HCT116 (cell line): Measurements from ENCODE around the gene THSD4. TPM values are rescaled to one million over a fixed set of nuclear protein-coding genes. Genes with fewer than 3 reads are reported as not detected.
A peak's percentile ranks its signal among the peaks of the same experiment; 100 is the strongest.
"Not testable (repeated sequence)": the region's sequence is repeated elsewhere in the genome, so short reads cannot be mapped to it uniquely, and the experiment has no call there.

Experiments
- ATAC-seq: fragments of 200-7000 bp; cut with Tn5 transposase; 2 replicates; pipeline ENCODE4 v1.9.1; 2020; ENCODE audit warnings: mild to moderate bottlenecking, moderate library complexity
- BruUV-seq: library from RNA; stranded (reverse); fragments of 400-500 nt; replicated peaks from 2 replicates; lab custom pipeline; 2021; lab: Mats Ljungman, UMichigan
- CTCF ChIA-PET: fragments of 300-600 bp; sonication (Branson Sonifier 250); formaldehyde crosslinking; loops from one replicate; lab custom pipeline; 2021; ENCODE audit warnings: antibody characterized with exemption; lab: Charles Lee
- POLR2A ChIA-PET: fragments of 300-600, 350-600 bp; sonication (Branson Sonifier 250); formaldehyde crosslinking; loops from one replicate; lab custom pipeline; 2021; ENCODE audit warnings: antibody characterized with exemption; lab: Charles Lee
- RAD21 ChIA-PET, 2 experiments: fragments of 300-600 bp; sonication (Branson Sonifier 250); formaldehyde crosslinking; loops; one replicate each; lab custom pipeline; 2023; ENCODE audit warnings: low total read pairs in 2 of 2; ENCODE audit not compliant: uncharacterized antibody in 2 of 2, unreplicated experiment in 2 of 2, low non-redundant PET in 1 of 2; lab: Charles Lee
- DNase-seq: peaks from one replicate; pipeline ENCODE4 v3.0.0-alpha.2; 2010; ENCODE audit warnings: low read depth, low spot score
- H2AFZ ChIP-seq: fragments of 200-600 bp; shearing (Covaris generic), sonication (generic); 2 replicates; pipeline ENCODE4 v1.6.1; 2017; ENCODE audit warnings: low read depth, mixed run types, mixed read lengths, antibody characterized with exemption, low read length; ENCODE audit not compliant: poor library complexity, severe bottlenecking
- H3K27ac ChIP-seq: 2 replicates; pipeline ENCODE4 v1.5.1; 2012; ENCODE audit warnings: low read depth, low read length
- H3K27me3 ChIP-seq: fragments of 200-600 bp; sonication (generic); 2 replicates; pipeline ENCODE4 v1.6.1; 2016; ENCODE audit warnings: mixed run types, low read length, mixed read lengths; ENCODE audit not compliant: insufficient read depth
- H3K36me3 ChIP-seq, 2 experiments: fragments of 200-500 bp in 1 of 2; fragments of 200-600 bp in 1 of 2; sonication (Bioruptor generic) in 1 of 2; sonication (generic) in 1 of 2; 2 replicates each; pipeline versions ENCODE4 v1.5.1 to v1.6.1; 2014 to 2016; ENCODE audit warnings: low read length in 2 of 2, inconsistent platforms in 1 of 2, mixed read lengths in 1 of 2, mixed run types in 1 of 2; ENCODE audit not compliant: insufficient read depth in 2 of 2, control insufficient read depth in 1 of 2
- H3K4me1 ChIP-seq, 2 experiments: fragments of 200-600 bp in 1 of 2; sonication (generic) in 1 of 2; 2 replicates each; pipeline versions ENCODE4 v1.5.1 to v1.6.1; 2012 to 2017; ENCODE audit warnings: low read length in 2 of 2, inconsistent platforms in 1 of 2, mild to moderate bottlenecking in 1 of 2, mixed read lengths in 1 of 2, mixed run types in 1 of 2, moderate library complexity in 1 of 2; ENCODE audit not compliant: insufficient read depth in 2 of 2, control insufficient read depth in 1 of 2
- H3K4me2 ChIP-seq: fragments of 200-600 bp; sonication (generic); 2 replicates; pipeline ENCODE4 v1.6.1; 2017; ENCODE audit warnings: mixed run types, low read length, mixed read lengths
- H3K4me3 ChIP-seq, 2 experiments: fragments of 200-600 bp in 1 of 2; sonication (generic) in 1 of 2; replicated peaks in 1 of 2; 2 replicates each; pipeline ENCODE4 v1.5.1; 2011 to 2016; ENCODE audit warnings: low read length in 2 of 2, control low read depth in 1 of 2, low read depth in 1 of 2, mild to moderate bottlenecking in 1 of 2, mixed read lengths in 1 of 2, mixed run types in 1 of 2
- H3K79me2 ChIP-seq: fragments of 200-600 bp; sonication (generic); 2 replicates; pipeline ENCODE4 v1.6.1; 2017; ENCODE audit warnings: mild to moderate bottlenecking, mixed run types, low read length, moderate library complexity, mixed read lengths; ENCODE audit not compliant: insufficient read depth
- H3K9ac ChIP-seq: fragments of 200-600 bp; sonication (generic); 2 replicates; pipeline ENCODE4 v1.6.1; 2016; ENCODE audit warnings: low read length, mixed read lengths
- H3K9me2 ChIP-seq: fragments of 200-600 bp; sonication (generic), shearing (Covaris generic); 2 replicates; pipeline ENCODE4 v1.6.1; 2017; ENCODE audit warnings: mixed run types, mild to moderate bottlenecking, moderate library complexity; ENCODE audit not compliant: insufficient read depth
- H3K9me3 ChIP-seq, 2 experiments: fragments of 200-500 bp in 1 of 2; fragments of 200-600 bp in 1 of 2; sonication (Bioruptor generic) in 1 of 2; sonication (generic) in 1 of 2; 2 replicates each; pipeline ENCODE4 v1.6.1; 2014 to 2017; ENCODE audit warnings: low read length in 2 of 2, mixed read lengths in 2 of 2, inconsistent platforms in 1 of 2, low read depth in 1 of 2, mild to moderate bottlenecking in 1 of 2, mixed run types in 1 of 2, moderate library complexity in 1 of 2; ENCODE audit not compliant: control insufficient read depth in 1 of 2, insufficient read depth in 1 of 2
- H4K20me1 ChIP-seq: fragments of 200-600 bp; sonication (generic), shearing (Covaris generic); 2 replicates; pipeline ENCODE4 v1.6.1; 2017; ENCODE audit warnings: mixed run types, mild to moderate bottlenecking, moderate library complexity; ENCODE audit not compliant: insufficient read depth
- CEBPB ChIP-seq: IDR thresholded peaks from 2 replicates; pipeline ENCODE4 v1.6.1; 2012; ENCODE audit warnings: low read depth
- ELF1 ChIP-seq: IDR thresholded peaks from 2 replicates; pipeline ENCODE4 v1.6.1; 2012; ENCODE audit warnings: low read depth, borderline replicate concordance
- EZH2 ChIP-seq: fragments of 200-600 bp; sonication (generic); IDR thresholded peaks from 2 replicates; pipeline ENCODE4 v1.6.1; 2017; ENCODE audit warnings: antibody characterized with exemption, mixed run types
- RAD21 ChIP-seq: IDR thresholded peaks from 2 replicates; pipeline ENCODE4 v1.6.1; 2012; ENCODE audit warnings: low read depth, mild to moderate bottlenecking
- TCF7L2 ChIP-seq: IDR thresholded peaks from 2 replicates; pipeline ENCODE4 v1.7.0; 2011; ENCODE audit warnings: borderline replicate concordance, inconsistent platforms; ENCODE audit not compliant: insufficient read depth, insufficient read length; ENCODE audit errors: extremely low read depth
- YY1 ChIP-seq: IDR thresholded peaks from 2 replicates; pipeline ENCODE4 v1.6.1; 2011; ENCODE audit warnings: low read length, low read depth, moderate library complexity, mild to moderate bottlenecking; ENCODE audit not compliant: insufficient replicate concordance; ENCODE audit errors: extremely low read depth
- ZFX ChIP-seq: fragments of 450-650 bp; IDR thresholded peaks from 2 replicates; pipeline ENCODE4 v1.6.1; 2017
- intact Hi-C: fragments of 100-400 bp; cut with micrococcal nuclease; formaldehyde crosslinking; loops from 2 replicates; pipeline ENCODE4 v1.10.0; 2022
- total RNA-seq: library from RNA; stranded (reverse); gene quantifications from one replicate; pipeline ENCODE4 v1.2.1, GENCODE V29; 2021; ENCODE audit not compliant: unreplicated experiment

THSD4 gene
- total RNA-seq, 1 experiment from 2014 or later, result 30.5 TPM

GRCh38 chr15:71162309-71162708 is 47.0 kb downstream of the THSD4 start:
- H3K4me2 ChIP-seq, result no peak overlapping the region

GRCh38 chr15:71164606-71165005 is 49.3 kb downstream of the THSD4 start:
- H3K79me2 ChIP-seq, H3K36me3 ChIP-seq, H2AFZ ChIP-seq, RAD21 ChIA-PET, H4K20me1 ChIP-seq, H3K27ac ChIP-seq, H3K27me3 ChIP-seq, intact Hi-C loops, DNase-seq, ATAC-seq, H3K4me1 ChIP-seq, H3K9me3 ChIP-seq, H3K4me2 ChIP-seq, POLR2A ChIA-PET, CTCF ChIA-PET, H3K9me2 ChIP-seq, H3K4me3 ChIP-seq, H3K9ac ChIP-seq: not testable (repeated sequence)
- BruUV-seq, result TSS peak; percentile 100

More at GRCh38 chr15:71162309-71162708, 47.0 kb downstream of the THSD4 start:
- no peaks in the 10 kb centered on the region for H4K20me1 ChIP-seq
- no peak overlapping the region for H3K4me3 ChIP-seq
- no peaks in the 10 kb centered on the region for H3K4me1 ChIP-seq
- H3K9me3 ChIP-seq, result no peaks in the 10 kb centered on the region
- DNase-seq (no peak), ATAC-seq (no peak)
- no peaks in the 10 kb centered on the region for H3K9me2 ChIP-seq
- TF ChIP-seq RAD21 (no peak), TCF7L2 (no peak), YY1 (no peak), EZH2 (no peak), CEBPB (no peak), ZFX (no peak), ELF1 (no peak)
- RAD21 ChIA-PET, result no interaction called here
- no TSS peak for BruUV-seq
- CTCF ChIA-PET, result no interaction called here
- no peak overlapping the region for H3K9ac ChIP-seq
- no peaks in the 10 kb centered on the region for H3K36me3 ChIP-seq
- H2AFZ ChIP-seq, result no peak overlapping the region
- H3K27ac ChIP-seq, result no peak overlapping the region
- POLR2A ChIA-PET, result no interaction called here
- no peaks in the 10 kb centered on the region for H3K79me2 ChIP-seq
- H3K27me3 ChIP-seq, result no peaks in the 10 kb centered on the region
- intact Hi-C loops, result no loop called here
